HG03354 (cell line): Measurements from ENCODE around the gene COMMD10.

ENCODE experiments used
- ATAC-seq: cut with Tn5 transposase; IDR thresholded peaks from one replicate; pipeline ENCODE4 v1.9.1; 2021; ENCODE audit warnings: mild to moderate bottlenecking; ENCODE audit not compliant: unreplicated experiment, poor library complexity, severe bottlenecking

COMMD10 gene

DNA sequence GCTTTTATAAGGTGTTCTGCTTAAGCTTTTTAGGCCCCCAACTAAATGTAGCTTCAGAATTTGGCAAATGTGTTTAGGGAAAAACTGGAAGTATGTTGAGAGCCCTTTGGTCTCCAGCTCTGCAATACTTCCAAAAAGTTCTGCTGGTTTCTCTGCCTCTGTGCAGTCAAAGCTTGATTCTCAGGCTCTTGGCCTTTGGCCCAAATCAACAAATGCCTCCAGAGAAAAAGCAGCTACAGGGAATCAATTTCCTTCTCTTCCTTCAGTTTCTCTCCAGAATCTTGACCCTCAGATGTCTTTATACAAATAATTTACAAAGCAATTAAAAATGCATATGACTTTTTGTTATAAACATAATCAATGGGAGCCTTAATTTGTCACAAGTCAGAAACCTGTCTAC lies 235.7 kb downstream of the COMMD10 start:
- ATAC-seq: no peak

DNA sequence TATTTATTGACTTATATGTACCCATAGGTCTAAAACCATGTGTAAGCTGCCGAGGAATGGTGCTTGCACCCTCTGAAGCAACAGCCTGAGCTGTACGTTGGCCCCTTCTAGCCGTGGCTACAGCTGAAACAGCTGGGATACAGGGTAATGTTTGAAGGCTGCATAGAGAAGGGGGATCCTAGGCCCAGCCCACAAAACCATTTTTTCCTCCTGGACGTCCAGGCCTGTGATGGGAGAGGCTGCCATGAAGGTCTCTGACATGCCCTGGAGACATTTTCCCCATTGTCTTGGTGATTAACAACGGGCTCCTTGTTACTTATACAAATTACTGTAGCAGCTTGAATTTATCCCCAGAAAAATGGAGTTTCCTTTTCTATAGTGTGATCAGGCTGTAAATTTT lies 244.7 kb downstream of the COMMD10 start:
- ATAC-seq: no peak

DNA sequence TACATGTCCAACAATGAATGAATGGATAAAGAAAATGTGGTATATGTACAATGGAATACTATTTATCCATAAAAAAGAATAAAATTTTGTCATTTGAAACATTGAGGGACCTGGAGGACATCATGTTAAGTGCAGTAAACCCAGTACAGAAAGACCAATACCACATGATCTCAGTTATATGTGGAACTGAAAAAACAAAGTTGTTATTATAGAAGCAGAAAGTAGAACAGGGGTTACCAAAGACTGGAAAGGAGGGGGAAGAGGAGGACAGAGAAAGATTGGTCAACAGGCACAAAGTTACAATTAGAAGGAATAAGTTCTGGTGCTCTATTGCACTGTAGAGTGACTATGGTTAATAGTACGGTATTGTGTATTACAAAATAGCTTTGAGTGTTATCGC lies 256.0 kb downstream of the COMMD10 start:
- ATAC-seq: no peak
